B cell (primary cell): ENCODE measurements around the gene MAML3. TPM values are rescaled to one million over a fixed set of nuclear protein-coding genes. Genes with fewer than 3 reads are reported as not detected.

Source experiments
- ATAC-seq: fragments of 200-7000 bp; cut with Tn5 transposase; one replicate; pipeline ENCODE4 v1.10.0; 2021; ENCODE audit warnings: low read depth, mild to moderate bottlenecking, moderate number of reproducible peaks, moderate library complexity
- CTCF ChIA-PET: fragments of 350-600 bp; sonication (Branson Sonifier 250); formaldehyde crosslinking; loops from one replicate; lab custom pipeline; 2021; ENCODE audit warnings: antibody characterized with exemption, inconsistent platforms; lab: Charles Lee
- POLR2A ChIA-PET: fragments of 350-600 bp; sonication (Branson Sonifier 250); formaldehyde crosslinking; loops from one replicate; lab custom pipeline; 2021; ENCODE audit warnings: antibody characterized with exemption; lab: Charles Lee
- DNase-seq: peaks from one replicate; pipeline ENCODE4 v3.0.0; 2013
- H2AFZ ChIP-seq: 2 replicates; pipeline ENCODE4 v1.6.1; 2012; ENCODE audit warnings: mild to moderate bottlenecking, low read depth, low read length; ENCODE audit not compliant: insufficient read depth, poor library complexity, severe bottlenecking
- H3K27ac ChIP-seq, 2 donors: 1 replicate in 1 of 2; 2 replicates in 1 of 2; pipeline ENCODE4 v1.5.1; 2012 to 2013; ENCODE audit warnings: low read length in 2 of 2, mild to moderate bottlenecking in 2 of 2, moderate library complexity in 1 of 2
- H3K27me3 ChIP-seq, 4 experiments: fragments of 200-600 bp in 1 of 4; sonication (generic) in 1 of 4; replicated peaks in 1 of 4; 1 replicate in 2 of 4; 2 replicates in 2 of 4; pipeline versions ENCODE4 v1.6.1 to v1.7.0; 2013 to 2016; ENCODE audit warnings: low read length in 3 of 4, mild to moderate bottlenecking in 2 of 4, mixed read lengths in 1 of 4, moderate library complexity in 1 of 4; ENCODE audit not compliant: insufficient read depth in 4 of 4, control insufficient read depth in 3 of 4; ENCODE audit errors: control extremely low read depth in 1 of 4
- H3K36me3 ChIP-seq, 2 experiments: replicated peaks in 1 of 2; 1 replicate in 1 of 2; 2 replicates in 1 of 2; pipeline versions ENCODE4 v1.6.1 to v1.7.1; 2013; ENCODE audit warnings: low read length in 1 of 2; ENCODE audit not compliant: insufficient read depth in 2 of 2, control insufficient read depth in 1 of 2; ENCODE audit errors: control extremely low read depth in 1 of 2, extremely low read depth in 1 of 2
- H3K4me1 ChIP-seq, 2 donors: fragments of 200-600 bp in 1 of 2; sonication (generic) in 1 of 2; 1 replicate in 1 of 2; 2 replicates in 1 of 2; pipeline versions ENCODE4 v1.5.1 to v1.6.1; 2013 to 2017; ENCODE audit warnings: low read length in 2 of 2; ENCODE audit not compliant: control insufficient read depth in 2 of 2, insufficient read depth in 2 of 2
- H3K4me2 ChIP-seq: replicated peaks from 2 replicates; pipeline ENCODE3; 2012; ENCODE audit warnings: mild to moderate bottlenecking, low read depth, low read length; ENCODE audit not compliant: poor library complexity, severe bottlenecking
- H3K4me3 ChIP-seq, 5 experiments: fragments of 200-600 bp in 1 of 5; sonication (generic) in 1 of 5; 1 replicate in 3 of 5; 2 replicates in 2 of 5; pipeline versions ENCODE4 v1.5.1 to v1.7.0; 2011 to 2016; ENCODE audit warnings: low read length in 4 of 5, mild to moderate bottlenecking in 4 of 5, low read depth in 2 of 5, control low read depth in 1 of 5, moderate library complexity in 1 of 5; ENCODE audit not compliant: insufficient read depth in 1 of 5; ENCODE audit errors: control extremely low read depth in 1 of 5, extremely low read depth in 1 of 5
- H3K79me2 ChIP-seq: fragments of 200-600 bp; sonication (generic); one replicate; pipeline ENCODE4 v1.6.0; 2016; ENCODE audit warnings: low read length; ENCODE audit not compliant: control insufficient read depth, insufficient read depth
- H3K9ac ChIP-seq: fragments of 200-600 bp; sonication (generic); 2 replicates; pipeline ENCODE4 v1.6.1; 2017; ENCODE audit warnings: mild to moderate bottlenecking, low read length, moderate library complexity
- H3K9me3 ChIP-seq, 3 donors: one replicate each; pipeline versions ENCODE4 v1.6.1 to v1.7.1; 2013; ENCODE audit warnings: low read length in 2 of 3; ENCODE audit not compliant: control insufficient read depth in 2 of 3, insufficient read depth in 1 of 3; ENCODE audit errors: control extremely low read depth in 1 of 3
- H4K20me1 ChIP-seq: 2 replicates; pipeline ENCODE4 v1.6.0; 2012; ENCODE audit warnings: mild to moderate bottlenecking, low read length; ENCODE audit not compliant: insufficient read depth, control insufficient read depth, poor library complexity, severe bottlenecking
- H3K27ac Mint-ChIP-seq: one replicate; pipeline ENCODE4 v1.8.0; 2021; ENCODE audit warnings: mixed read lengths
- H3K27me3 Mint-ChIP-seq: one replicate; pipeline ENCODE4 v1.8.0; 2021; ENCODE audit warnings: mixed read lengths
- H3K4me1 Mint-ChIP-seq: one replicate; pipeline ENCODE4 v1.8.0; 2021; ENCODE audit warnings: mixed read lengths
- H3K4me3 Mint-ChIP-seq: one replicate; pipeline ENCODE4 v1.8.0; 2021; ENCODE audit warnings: mixed read lengths
- H3K9me3 Mint-ChIP-seq: one replicate; pipeline ENCODE4 v1.8.0; 2022; ENCODE audit warnings: mixed read lengths; ENCODE audit not compliant: insufficient read depth
- CTCF ChIP-seq: fragments of 200-600 bp; IDR thresholded peaks from one replicate; pipeline ENCODE4 v1.8.0; 2022; ENCODE audit warnings: antibody characterized with exemption, mild to moderate bottlenecking
- EZH2 ChIP-seq: IDR thresholded peaks from 2 replicates; pipeline ENCODE4 v1.6.1; 2012; ENCODE audit warnings: borderline replicate concordance, low read depth, mild to moderate bottlenecking, moderate library complexity, low read length; ENCODE audit not compliant: insufficient read depth, poor library complexity, severe bottlenecking
- WGBS: methylation state at CpG from one replicate; pipeline ENCODE4 v1.1.5; 2013; ENCODE audit warnings: missing lambda C conversion rate; ENCODE audit not compliant: insufficient coverage; 5-methylcytosine and 5-hydroxymethylcytosine counted together
- intact Hi-C: fragments of 100-400 bp; cut with micrococcal nuclease; formaldehyde crosslinking; loops from one replicate; pipeline ENCODE4 v1.10.0; 2022
- polyA plus RNA-seq: library from polyadenylated mRNA; depleted of rRNA; stranded (reverse); fragments of >200 nt; gene quantifications from 2 replicates; pipeline ENCODE4 v1.2.3, GENCODE V29; 2012
- total RNA-seq, 2 donors: library from RNA; stranded (reverse); fragments of 120-200 nt in 1 of 2; gene quantifications; 1 replicate in 1 of 2; 2 replicates in 1 of 2; pipeline versions ENCODE4 v1.2.3 to v1.2.4, GENCODE V29; 2013 to 2022

MAML3 gene
- total and polyA plus RNA-seq, 2 donors (not counting 1 experiment from before 2014, with no cell fraction given) = 0.94 to 5.3 TPM

GRCh38 chr4:139738846-139739613 is 415.0 kb downstream of the MAML3 start:
- no peak for TF ChIP-seq EZH2
- no peak for TF ChIP-seq CTCF
- no peaks in the 10 kb centered on the region for H4K20me1 ChIP-seq
- ChIA-PET CTCF (interaction anchor here (2.1 kb wide), 1 partner anchor 514 kb away, joined by 7 read pairs; no protein-coding TSS in a partner anchor), POLR2A (no interaction called here)
- peaks cover 28% of the 10 kb centered on the region for H3K27me3 Mint-ChIP-seq
- WGBS = 100% methylated on average over 1 of the region's 2 CpGs
- no peak overlapping the region for H3K4me3 ChIP-seq
- ATAC-seq (no peak), DNase-seq (no peak)
- H3K9me3 ChIP-seq = no peaks in the 10 kb centered on the region
- no peak overlapping the region for H3K4me2 ChIP-seq
- H3K27ac Mint-ChIP-seq = no peak overlapping the region
- no peaks in the 10 kb centered on the region for H3K79me2 ChIP-seq
- H3K4me1 Mint-ChIP-seq = peaks cover 17% of the 10 kb centered on the region
- no peak overlapping the region for H2AFZ ChIP-seq
- no peak overlapping the region for H3K4me3 Mint-ChIP-seq
- peaks cover 0 to 21% (median 12%) of the 10 kb centered on the region in 4 experiments for H3K27me3 ChIP-seq
- no peak overlapping the region for H3K9ac ChIP-seq
- H3K9me3 Mint-ChIP-seq = no peaks in the 10 kb centered on the region
- peaks cover 15 to 21% of the 10 kb centered on the region in 2 donors for H3K4me1 ChIP-seq
- no peak overlapping the region for H3K27ac ChIP-seq
- intact Hi-C loops = no loop called here
- no peaks in the 10 kb centered on the region for H3K36me3 ChIP-seq

GRCh38 chr4:139736661-139737060 is 417.3 kb downstream of the MAML3 start:
- DNase-seq = no peak
- Histone ChIP-seq H3K4me1 (peaks cover 17 to 23% of the 10 kb centered on the region in 2 donors), H3K27ac (no peak overlapping the region), H3K4me3 (no peak overlapping the region), H3K27me3 (peaks cover 0 to 27% (median 19%) of the 10 kb centered on the region in 4 experiments), H3K9ac (no peak overlapping the region), H3K79me2 (no peaks in the 10 kb centered on the region), H3K36me3 (no peaks in the 10 kb centered on the region), H3K4me2 (no peak overlapping the region), H3K9me3 (no peaks in the 10 kb centered on the region), H4K20me1 (no peaks in the 10 kb centered on the region), H2AFZ (no peak overlapping the region)
- Mint-ChIP-seq H3K9me3 (no peaks in the 10 kb centered on the region), H3K4me3 (no peak overlapping the region), H3K27ac (no peak overlapping the region), H3K4me1 (peaks cover 17% of the 10 kb centered on the region), H3K27me3 (peaks cover 32% of the 10 kb centered on the region)
- no peak for ATAC-seq
- POLR2A ChIA-PET = no interaction called here
- intact Hi-C loops = no loop called here
- 89% methylated on average over 2 of the region's 2 CpGs for WGBS
- TF ChIP-seq EZH2 = no peak
- CTCF ChIA-PET = interaction anchor here (1.2 to 2.0 kb wide), 2 partner anchors 276 to 517 kb away, joined by 5 to 7 read pairs; no protein-coding TSS in a partner anchor
